B cell (primary cell): ENCODE data around the gene TAS1R2. TPM values are rescaled to one million over a fixed set of nuclear protein-coding genes. Genes with fewer than 3 reads are reported as not detected.

ENCODE experiments used
- ATAC-seq: fragments of 200-7000 bp; cut with Tn5 transposase; one replicate; pipeline ENCODE4 v1.10.0; 2021; ENCODE audit warnings: low read depth, mild to moderate bottlenecking, moderate number of reproducible peaks, moderate library complexity
- CTCF ChIA-PET: fragments of 350-600 bp; sonication (Branson Sonifier 250); formaldehyde crosslinking; loops from one replicate; lab custom pipeline; 2021; ENCODE audit warnings: antibody characterized with exemption, inconsistent platforms; lab: Charles Lee
- POLR2A ChIA-PET: fragments of 350-600 bp; sonication (Branson Sonifier 250); formaldehyde crosslinking; loops from one replicate; lab custom pipeline; 2021; ENCODE audit warnings: antibody characterized with exemption; lab: Charles Lee
- DNase-seq: peaks from one replicate; pipeline ENCODE4 v3.0.0; 2013
- H2AFZ ChIP-seq: 2 replicates; pipeline ENCODE4 v1.6.1; 2012; ENCODE audit warnings: mild to moderate bottlenecking, low read depth, low read length; ENCODE audit not compliant: insufficient read depth, poor library complexity, severe bottlenecking
- H3K27ac ChIP-seq, 2 donors: 1 replicate in 1 of 2; 2 replicates in 1 of 2; pipeline ENCODE4 v1.5.1; 2012 to 2013; ENCODE audit warnings: low read length in 2 of 2, mild to moderate bottlenecking in 2 of 2, moderate library complexity in 1 of 2
- H3K27me3 ChIP-seq, 4 experiments: fragments of 200-600 bp in 1 of 4; sonication (generic) in 1 of 4; replicated peaks in 1 of 4; 1 replicate in 2 of 4; 2 replicates in 2 of 4; pipeline versions ENCODE4 v1.6.1 to v1.7.0; 2013 to 2016; ENCODE audit warnings: low read length in 3 of 4, mild to moderate bottlenecking in 2 of 4, mixed read lengths in 1 of 4, moderate library complexity in 1 of 4; ENCODE audit not compliant: insufficient read depth in 4 of 4, control insufficient read depth in 3 of 4; ENCODE audit errors: control extremely low read depth in 1 of 4
- H3K36me3 ChIP-seq, 2 experiments: replicated peaks in 1 of 2; 1 replicate in 1 of 2; 2 replicates in 1 of 2; pipeline versions ENCODE4 v1.6.1 to v1.7.1; 2013; ENCODE audit warnings: low read length in 1 of 2; ENCODE audit not compliant: insufficient read depth in 2 of 2, control insufficient read depth in 1 of 2; ENCODE audit errors: control extremely low read depth in 1 of 2, extremely low read depth in 1 of 2
- H3K4me1 ChIP-seq, 2 donors: fragments of 200-600 bp in 1 of 2; sonication (generic) in 1 of 2; 1 replicate in 1 of 2; 2 replicates in 1 of 2; pipeline versions ENCODE4 v1.5.1 to v1.6.1; 2013 to 2017; ENCODE audit warnings: low read length in 2 of 2; ENCODE audit not compliant: control insufficient read depth in 2 of 2, insufficient read depth in 2 of 2
- H3K4me2 ChIP-seq: replicated peaks from 2 replicates; pipeline ENCODE3; 2012; ENCODE audit warnings: mild to moderate bottlenecking, low read depth, low read length; ENCODE audit not compliant: poor library complexity, severe bottlenecking
- H3K4me3 ChIP-seq, 5 experiments: fragments of 200-600 bp in 1 of 5; sonication (generic) in 1 of 5; 1 replicate in 3 of 5; 2 replicates in 2 of 5; pipeline versions ENCODE4 v1.5.1 to v1.7.0; 2011 to 2016; ENCODE audit warnings: low read length in 4 of 5, mild to moderate bottlenecking in 4 of 5, low read depth in 2 of 5, control low read depth in 1 of 5, moderate library complexity in 1 of 5; ENCODE audit not compliant: insufficient read depth in 1 of 5; ENCODE audit errors: control extremely low read depth in 1 of 5, extremely low read depth in 1 of 5
- H3K79me2 ChIP-seq: fragments of 200-600 bp; sonication (generic); one replicate; pipeline ENCODE4 v1.6.0; 2016; ENCODE audit warnings: low read length; ENCODE audit not compliant: control insufficient read depth, insufficient read depth
- H3K9ac ChIP-seq: fragments of 200-600 bp; sonication (generic); 2 replicates; pipeline ENCODE4 v1.6.1; 2017; ENCODE audit warnings: mild to moderate bottlenecking, low read length, moderate library complexity
- H3K9me3 ChIP-seq, 3 donors: one replicate each; pipeline versions ENCODE4 v1.6.1 to v1.7.1; 2013; ENCODE audit warnings: low read length in 2 of 3; ENCODE audit not compliant: control insufficient read depth in 2 of 3, insufficient read depth in 1 of 3; ENCODE audit errors: control extremely low read depth in 1 of 3
- H4K20me1 ChIP-seq: 2 replicates; pipeline ENCODE4 v1.6.0; 2012; ENCODE audit warnings: mild to moderate bottlenecking, low read length; ENCODE audit not compliant: insufficient read depth, control insufficient read depth, poor library complexity, severe bottlenecking
- H3K27ac Mint-ChIP-seq: one replicate; pipeline ENCODE4 v1.8.0; 2021; ENCODE audit warnings: mixed read lengths
- H3K27me3 Mint-ChIP-seq: one replicate; pipeline ENCODE4 v1.8.0; 2021; ENCODE audit warnings: mixed read lengths
- H3K4me1 Mint-ChIP-seq: one replicate; pipeline ENCODE4 v1.8.0; 2021; ENCODE audit warnings: mixed read lengths
- H3K4me3 Mint-ChIP-seq: one replicate; pipeline ENCODE4 v1.8.0; 2021; ENCODE audit warnings: mixed read lengths
- H3K9me3 Mint-ChIP-seq: one replicate; pipeline ENCODE4 v1.8.0; 2022; ENCODE audit warnings: mixed read lengths; ENCODE audit not compliant: insufficient read depth
- CTCF ChIP-seq: fragments of 200-600 bp; IDR thresholded peaks from one replicate; pipeline ENCODE4 v1.8.0; 2022; ENCODE audit warnings: antibody characterized with exemption, mild to moderate bottlenecking
- EZH2 ChIP-seq: IDR thresholded peaks from 2 replicates; pipeline ENCODE4 v1.6.1; 2012; ENCODE audit warnings: borderline replicate concordance, low read depth, mild to moderate bottlenecking, moderate library complexity, low read length; ENCODE audit not compliant: insufficient read depth, poor library complexity, severe bottlenecking
- WGBS: methylation state at CpG from one replicate; pipeline ENCODE4 v1.1.5; 2013; ENCODE audit warnings: missing lambda C conversion rate; ENCODE audit not compliant: insufficient coverage; 5-methylcytosine and 5-hydroxymethylcytosine counted together
- intact Hi-C: fragments of 100-400 bp; cut with micrococcal nuclease; formaldehyde crosslinking; loops from one replicate; pipeline ENCODE4 v1.10.0; 2022
- polyA plus RNA-seq: library from polyadenylated mRNA; depleted of rRNA; stranded (reverse); fragments of >200 nt; gene quantifications from 2 replicates; pipeline ENCODE4 v1.2.3, GENCODE V29; 2012
- total RNA-seq, 2 donors: library from RNA; stranded (reverse); fragments of 120-200 nt in 1 of 2; gene quantifications; 1 replicate in 1 of 2; 2 replicates in 1 of 2; pipeline versions ENCODE4 v1.2.3 to v1.2.4, GENCODE V29; 2013 to 2022

The TAS1R2 gene
- total and polyA plus RNA-seq, 2 donors (not counting 1 experiment from before 2014, with no cell fraction given): not detected

- no peak overlapping the region for H3K4me2 ChIP-seq
- H3K27me3 Mint-ChIP-seq: peaks cover 53% of the 10 kb centered on the region
- no peaks in the 10 kb centered on the region for H3K9me3 ChIP-seq
- DNase-seq (no peak), ATAC-seq (no peak)
- H3K79me2 ChIP-seq: no peaks in the 10 kb centered on the region
- H3K9ac ChIP-seq: no peak overlapping the region
- no peak overlapping the region for H3K27ac Mint-ChIP-seq
- H3K4me1 ChIP-seq: no peaks in the 10 kb centered on the region
- no peak overlapping the region for H3K27ac ChIP-seq
- intact Hi-C loops: no loop called here
- H3K36me3 ChIP-seq: no peaks in the 10 kb centered on the region
- CTCF ChIA-PET: no interaction called here
- POLR2A ChIA-PET: no interaction called here
- H2AFZ ChIP-seq: no peak overlapping the region
- 20% methylated on average over 2 of the region's 6 CpGs for WGBS
- no peak overlapping the region for H3K4me3 Mint-ChIP-seq
- no peak for TF ChIP-seq CTCF
- no peak for TF ChIP-seq EZH2
- no peak overlapping the region for H3K4me3 ChIP-seq
- H3K4me1 Mint-ChIP-seq: no peaks in the 10 kb centered on the region
- no peaks in the 10 kb centered on the region for H3K9me3 Mint-ChIP-seq
- no peaks in the 10 kb centered on the region for H4K20me1 ChIP-seq
- H3K27me3 ChIP-seq: peaks cover 0 to 4% (median 0%) of the 10 kb centered on the region in 4 experiments
Measured at GRCh38 chr1:18814425-18814824, 45.0 kb downstream of the TAS1R2 start.

GRCh38 chr1:18812453-18812939 is 47.0 kb downstream of the TAS1R2 start:
- Histone ChIP-seq H3K79me2 (no peaks in the 10 kb centered on the region), H3K4me3 (no peak overlapping the region), H3K9ac (no peak overlapping the region), H4K20me1 (no peaks in the 10 kb centered on the region), H3K27me3 (peaks cover 0 to 4% (median 2%) of the 10 kb centered on the region in 4 experiments), H2AFZ (no peak overlapping the region), H3K36me3 (no peaks in the 10 kb centered on the region), H3K27ac (no peak overlapping the region), H3K4me2 (no peak overlapping the region), H3K9me3 (no peaks in the 10 kb centered on the region), H3K4me1 (no peaks in the 10 kb centered on the region)
- H3K27ac Mint-ChIP-seq: no peak overlapping the region
- no peaks in the 10 kb centered on the region for H3K4me1 Mint-ChIP-seq
- ATAC-seq (no peak), DNase-seq (no peak)
- CTCF ChIA-PET: no interaction called here
- no peak for TF ChIP-seq CTCF
- no peak for TF ChIP-seq EZH2
- WGBS: 87% methylated on average over 7 of the region's 7 CpGs
- POLR2A ChIA-PET: no interaction called here
- intact Hi-C loops: no loop called here
- no peak overlapping the region for H3K4me3 Mint-ChIP-seq
- H3K27me3 Mint-ChIP-seq: peaks cover 46% of the 10 kb centered on the region
- no peaks in the 10 kb centered on the region for H3K9me3 Mint-ChIP-seq
